NCI-H446 treated with DMSO at 0.1 percent for 48 hours (cell line): ENCODE results near the gene SPRR2E.
"Not testable (repeated sequence)": the region's sequence is repeated elsewhere in the genome, so short reads cannot be mapped to it uniquely, and the experiment has no call there.

Experiments
- DNase-seq: peaks from one replicate; lab custom pipeline; 2025; lab: John Stamatoyannopoulos, UW

Gene SPRR2E

DNA sequence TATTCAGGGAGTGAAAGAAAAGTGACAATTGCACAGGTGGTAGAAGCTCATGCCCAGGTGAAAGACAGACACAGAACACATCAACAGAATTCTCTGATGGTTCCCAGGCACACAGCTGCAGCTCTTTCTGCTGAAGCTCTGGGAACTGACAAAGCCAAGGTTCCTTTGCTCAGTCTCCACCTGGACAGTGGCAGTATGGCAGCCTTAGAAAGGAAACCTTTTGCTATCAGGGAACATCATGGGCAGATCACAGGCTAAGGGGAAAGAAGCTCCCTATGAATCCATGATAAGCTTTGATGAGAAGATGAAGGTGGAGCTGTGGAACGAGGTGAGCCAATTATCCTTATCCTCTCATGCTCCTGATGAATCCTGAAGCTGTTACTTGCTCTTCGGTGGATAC lies 24.1 kb downstream of the SPRR2E start:
- DNase-seq = no peak

DNA sequence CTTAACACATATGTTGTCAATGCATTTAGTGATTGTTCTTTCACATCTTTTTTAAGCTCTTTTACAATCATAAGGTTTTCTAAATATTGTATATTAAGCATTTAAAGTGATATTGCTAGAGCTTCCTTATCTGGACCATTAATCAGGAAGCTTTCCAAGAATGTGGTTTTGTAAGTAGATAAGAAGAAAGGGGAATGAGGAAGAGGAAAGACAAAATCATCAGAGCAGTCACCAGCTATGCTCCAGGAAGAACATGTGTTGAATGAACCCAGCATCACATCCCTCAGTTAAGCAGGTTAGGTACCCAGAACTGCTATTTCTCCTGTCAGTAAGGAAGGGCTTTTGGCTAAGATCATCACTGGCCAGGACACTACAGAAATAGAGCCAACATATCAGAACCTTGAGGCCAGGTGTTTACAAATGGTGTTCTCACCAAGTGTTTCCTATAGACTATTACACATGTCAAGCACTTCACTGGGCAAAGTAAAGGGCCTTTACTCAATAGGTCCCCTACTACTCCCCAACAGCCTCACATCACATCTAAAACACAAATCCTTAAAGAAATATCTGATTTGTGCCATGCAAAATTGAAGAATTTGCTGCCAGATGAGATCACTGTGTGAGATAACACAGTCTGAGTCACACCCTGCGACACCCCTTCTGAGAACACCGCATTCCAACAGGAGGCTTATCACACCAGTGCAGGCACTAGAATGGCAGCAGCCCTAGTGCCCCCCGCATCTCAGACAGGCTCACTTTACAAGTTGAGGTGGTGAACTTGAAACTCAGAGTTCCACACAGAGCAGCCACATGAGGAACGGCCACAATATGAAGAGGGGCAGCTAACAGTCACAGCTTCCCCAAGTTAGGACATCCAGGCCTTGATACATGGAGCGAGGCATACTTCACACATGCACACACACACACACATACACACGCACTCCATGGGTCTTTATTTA lies 35.2 kb downstream of the SPRR2E start:
- no peak for DNase-seq

DNA sequence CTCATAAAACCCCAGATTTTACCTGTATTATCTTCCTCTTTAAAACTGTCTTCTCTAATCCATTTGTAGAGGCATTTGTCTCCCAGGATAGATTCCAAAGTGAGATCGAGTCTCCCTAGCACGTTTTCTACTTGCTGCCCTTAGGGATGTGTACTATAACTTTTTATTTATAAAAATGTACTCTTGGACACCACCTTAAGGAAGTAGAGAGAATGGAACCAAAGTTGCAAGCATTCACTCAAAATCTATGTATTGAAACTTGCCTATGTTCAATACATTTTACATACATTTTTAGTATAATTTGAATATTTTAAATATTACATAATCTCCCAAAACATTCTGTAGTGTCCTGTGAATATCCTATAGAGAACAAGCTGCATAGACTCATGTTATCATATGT lies 36.2 kb downstream of the SPRR2E start:
- no peak for DNase-seq

DNA sequence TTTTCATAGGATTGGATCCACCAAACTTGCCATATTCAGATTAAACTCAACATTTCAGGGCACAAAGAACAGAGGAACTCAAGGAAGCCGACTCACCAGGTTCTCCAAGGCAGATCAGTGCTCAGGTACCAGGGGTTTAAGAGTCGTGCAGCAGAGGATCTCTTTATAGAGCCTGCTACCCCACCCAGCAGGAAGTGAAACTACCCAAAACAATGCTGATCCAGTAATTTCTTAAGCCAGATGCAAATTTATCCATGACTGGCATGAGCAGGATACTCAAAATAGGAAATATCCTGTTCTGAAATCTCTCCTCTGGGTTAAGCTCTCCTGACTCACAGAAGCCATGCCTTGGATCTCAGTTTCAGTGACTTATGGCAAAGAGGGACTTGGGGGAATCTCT lies 37.0 kb downstream of the SPRR2E start, which contains the start of gene SPRR2A:
Gene SPRR2A, minus strand, starts transcription at position 138 of the 400 bp plus-strand sequence. CDS start 777 bp downstream, outside the sequence.
- DNase-seq = no peak

DNA sequence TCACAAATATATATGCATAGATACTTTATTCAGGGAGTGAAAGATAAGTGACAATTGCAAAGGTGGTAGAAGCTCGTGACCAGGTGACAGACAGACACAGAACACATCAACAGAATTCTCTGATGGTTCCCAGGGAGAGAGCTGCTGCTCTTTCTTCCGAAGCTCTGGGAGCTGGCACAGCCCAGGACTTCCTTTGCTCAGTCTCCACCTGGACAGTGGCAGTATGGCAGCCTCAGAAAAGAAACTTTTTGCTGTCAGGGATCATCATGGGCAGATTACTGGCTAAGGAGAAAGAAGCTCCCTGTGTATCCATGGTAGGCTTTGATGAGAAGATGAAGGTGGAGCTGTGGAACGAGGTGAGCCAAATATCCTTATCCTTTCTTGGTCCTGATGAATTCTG lies 38.2 kb downstream of the SPRR2E start:
- not testable (repeated sequence) for DNase-seq

DNA sequence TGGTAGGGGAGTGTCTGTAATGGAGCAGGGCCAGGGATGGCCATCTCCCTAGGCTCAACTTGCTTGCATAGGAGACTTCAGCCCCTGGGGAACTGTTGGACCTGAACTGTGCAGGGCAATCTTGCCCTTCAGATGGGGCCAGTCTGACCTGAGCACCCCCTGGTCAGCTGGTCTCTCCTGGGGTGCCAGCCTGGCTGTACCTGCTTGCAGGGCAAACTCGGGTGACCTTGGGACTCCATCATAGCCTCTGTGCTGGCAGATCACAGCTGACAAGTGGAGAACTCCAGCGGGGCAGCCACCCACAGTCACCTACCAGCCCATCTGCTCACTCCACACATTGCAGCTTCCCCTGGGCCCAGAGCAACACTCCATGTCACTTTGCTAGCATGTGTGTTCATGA lies 45.1 kb downstream of the SPRR2E start:
- no peak for DNase-seq
